NCI-H2029 (cell line): ENCODE data around the gene CPSF3.
A peak's percentile ranks its signal among the peaks of the same experiment; 100 is the strongest.

Source experiments
- DNase-seq: peaks from one replicate; lab custom pipeline; 2025; lab: John Stamatoyannopoulos, UW

Gene CPSF3

GRCh38 chr2:9419541-9419940, 3.9 kb upstream of the CPSF3 start:
- DNase-seq = no peak

- DNase-seq = no peak
These were observed 3.0 kb upstream of the CPSF3 start for GRCh38 chr2:9420495-9420894.

- DNase-seq = no peak
These were observed 944 bp upstream of the CPSF3 start for GRCh38 chr2:9422321-9423099.

- DNase-seq = no peak
These were observed 443 bp downstream of the CPSF3 start for GRCh38 chr2:9423922-9424272.

- DNase-seq = peak; percentile 22
These were observed 1.2 kb downstream of the CPSF3 start for GRCh38 chr2:9424447-9425164.

GRCh38 chr2:9428965-9429577, 5.6 kb downstream of the CPSF3 start:
- no peak for DNase-seq

- no peak for DNase-seq
These were observed 7.2 kb downstream of the CPSF3 start for GRCh38 chr2:9430316-9431293.

DNA sequence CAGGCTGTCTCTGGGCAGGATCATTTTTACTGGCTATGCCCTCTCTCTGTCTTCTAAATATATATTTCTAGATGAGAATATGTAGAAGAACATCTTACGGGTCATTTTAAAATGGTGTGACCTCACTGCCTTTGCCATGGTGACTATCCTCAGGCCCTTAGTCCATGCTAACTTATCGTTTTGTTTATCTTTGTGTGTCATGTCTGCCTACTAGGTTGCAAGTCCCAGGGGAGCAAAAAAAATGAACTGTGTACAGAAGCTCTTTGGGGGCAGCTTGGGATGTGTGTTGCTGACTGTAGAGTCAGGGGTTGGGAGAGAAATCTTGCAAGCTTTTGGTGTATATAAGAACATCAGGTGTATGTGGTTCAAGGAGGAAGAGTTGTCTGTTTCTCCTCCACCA, 11.0 kb downstream of the CPSF3 start:
- DNase-seq = no peak

GRCh38 chr2:9439536-9439935, 16.1 kb downstream of the CPSF3 start:
- no peak for DNase-seq

GRCh38 chr2:9440058-9440727, 16.7 kb downstream of the CPSF3 start:
- no peak for DNase-seq

GRCh38 chr2:9441556-9441955, 18.1 kb downstream of the CPSF3 start:
- DNase-seq = no peak

GRCh38 chr2:9443526-9443925, 20.1 kb downstream of the CPSF3 start:
- DNase-seq = no peak

DNA sequence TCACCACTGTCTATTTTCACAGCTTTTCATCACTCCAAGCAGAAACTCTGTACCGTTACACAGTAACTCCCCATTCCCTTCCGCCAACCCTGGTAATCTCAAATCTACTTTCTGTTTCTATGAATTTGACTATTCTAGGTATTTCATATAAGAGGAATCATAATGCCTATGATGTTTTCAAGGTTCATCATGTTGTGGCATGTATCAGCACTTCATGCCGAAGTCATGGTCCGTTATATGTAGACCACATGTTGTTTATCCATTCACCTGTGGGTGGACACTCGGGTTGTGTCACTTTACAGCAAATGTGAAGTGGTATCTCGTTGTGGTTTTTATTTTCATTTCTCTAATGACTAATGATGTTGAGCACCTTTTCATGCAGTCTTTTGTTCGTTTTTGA, 21.6 kb downstream of the CPSF3 start:
- no peak for DNase-seq

DNA sequence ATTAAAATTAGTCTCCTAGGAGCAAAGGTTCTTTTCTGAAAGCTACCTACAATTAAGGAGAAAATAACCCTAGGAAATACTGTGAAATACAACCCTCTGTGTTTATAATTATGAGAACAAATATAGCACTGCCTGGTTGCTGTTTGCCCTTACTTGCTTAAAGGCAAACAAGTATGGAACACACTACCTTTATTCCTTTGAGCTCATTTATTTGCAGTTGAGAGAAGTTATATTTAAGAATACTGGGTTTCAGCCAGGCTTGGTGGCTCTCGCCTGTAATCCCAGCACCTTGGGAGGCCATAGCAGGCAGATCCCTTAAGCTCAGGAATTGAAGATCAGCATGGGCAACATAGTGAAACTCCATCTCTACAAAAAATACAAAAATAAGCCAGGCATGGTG, 27.8 kb downstream of the CPSF3 start:
- DNase-seq = no peak

GRCh38 chr2:9460441-9461017, 37.1 kb downstream of the CPSF3 start:
- DNase-seq = no peak

DNA sequence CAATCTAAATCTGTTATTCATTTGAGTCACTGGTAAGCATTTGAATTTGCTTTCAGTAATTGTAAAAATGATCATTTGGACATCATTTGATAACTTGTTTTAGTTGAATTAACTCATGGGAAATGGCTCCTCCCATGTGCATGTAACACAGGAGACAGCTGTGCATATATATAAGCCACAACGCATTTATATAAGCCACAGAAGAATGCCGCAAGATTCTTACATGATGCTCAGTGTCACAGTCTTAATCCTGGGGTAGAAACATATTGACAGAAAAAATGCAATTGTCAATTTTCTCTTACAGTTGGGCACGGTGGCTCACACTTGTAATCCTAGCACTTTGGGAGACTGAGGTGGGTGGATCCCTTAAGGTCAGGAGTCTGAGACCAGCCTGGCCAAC, 37.6 kb downstream of the CPSF3 start:
- DNase-seq = no peak

- DNase-seq = no peak
These were observed 38.9 kb downstream of the CPSF3 start for GRCh38 chr2:9462313-9462712.

GRCh38 chr2:9462886-9463697, 39.6 kb downstream of the CPSF3 start:
- peak; percentile 49 for DNase-seq

GRCh38 chr2:9463698-9464034, 40.2 kb downstream of the CPSF3 start:
- DNase-seq = no peak

DNA sequence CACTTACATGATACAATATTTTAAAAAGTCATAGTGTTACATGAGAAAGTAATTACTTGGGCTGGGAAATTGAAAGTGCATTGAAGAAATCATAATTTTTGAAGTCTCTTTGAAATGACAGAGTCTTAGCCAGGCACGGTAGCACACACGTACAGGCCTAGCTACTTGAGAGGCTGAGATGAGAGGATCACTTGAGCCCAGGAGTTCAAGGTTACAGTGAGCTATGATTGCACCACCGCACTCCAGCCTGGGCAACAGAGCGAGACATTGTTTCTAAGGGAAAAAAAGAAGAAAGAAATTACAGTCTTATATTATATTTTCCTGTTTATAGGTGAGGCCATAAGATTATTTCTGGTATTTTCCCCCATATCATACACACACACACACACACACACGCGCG, 41.7 kb downstream of the CPSF3 start:
- DNase-seq = no peak
